Neuronal stem cell (in vitro differentiated cells): ENCODE results near the gene SLC25A22.
A peak's percentile ranks its signal among the peaks of the same experiment; 100 is the strongest.

Experiments used
- DNase-seq: peaks from one replicate; pipeline ENCODE4 v3.0.0-alpha.2; 2013; ENCODE audit warnings: low spot score
- H2AFZ ChIP-seq: one replicate; pipeline ENCODE4 v1.6.1; 2013; ENCODE audit warnings: mild to moderate bottlenecking, low read length, inconsistent platforms
- H2AK5ac ChIP-seq: 2 replicates; pipeline ENCODE4 v1.6.1; 2013; ENCODE audit warnings: low read depth, mild to moderate bottlenecking, inconsistent platforms, low read length, moderate library complexity, mixed read lengths
- H2BK120ac ChIP-seq: 2 replicates; pipeline ENCODE4 v1.6.1; 2013; ENCODE audit warnings: low read depth, mild to moderate bottlenecking, inconsistent platforms, low read length, moderate library complexity, mixed read lengths
- H2BK12ac ChIP-seq: one replicate; pipeline ENCODE4 v1.6.1; 2013; ENCODE audit warnings: low read length, inconsistent platforms
- H2BK15ac ChIP-seq: 2 replicates; pipeline ENCODE4 v1.6.1; 2013; ENCODE audit warnings: mild to moderate bottlenecking, low read length, inconsistent platforms, mixed read lengths
- H2BK5ac ChIP-seq: one replicate; pipeline ENCODE4 v1.6.1; 2013; ENCODE audit warnings: inconsistent platforms, mild to moderate bottlenecking, low read length, moderate library complexity
- H3K14ac ChIP-seq: one replicate; pipeline ENCODE4 v1.6.1; 2013; ENCODE audit warnings: low read length, inconsistent platforms
- H3K18ac ChIP-seq: 2 replicates; pipeline ENCODE4 v1.6.1; 2013; ENCODE audit warnings: low read length, inconsistent platforms
- H3K23ac ChIP-seq: 2 replicates; pipeline ENCODE4 v1.6.1; 2013; ENCODE audit warnings: low read depth, mild to moderate bottlenecking, mixed read lengths, low read length, inconsistent platforms; ENCODE audit not compliant: poor library complexity
- H3K27ac ChIP-seq: replicated peaks from 3 replicates; pipeline ENCODE4 v1.5.1; 2013; ENCODE audit warnings: low read length, inconsistent platforms
- H3K27me3 ChIP-seq, 3 experiments: 2 replicates each; pipeline ENCODE4 v1.6.1; 2013; ENCODE audit warnings: low read length in 3 of 3, mild to moderate bottlenecking in 2 of 3, inconsistent platforms in 1 of 3, low read depth in 1 of 3, mixed read lengths in 1 of 3, moderate library complexity in 1 of 3; ENCODE audit not compliant: control insufficient read depth in 3 of 3, insufficient read depth in 3 of 3
- H3K36me3 ChIP-seq, 2 donors: replicated peaks in 1 of 2; 2 replicates each; pipeline ENCODE4 v1.6.1; 2013; ENCODE audit warnings: low read length in 2 of 2; ENCODE audit not compliant: control insufficient read depth in 2 of 2, insufficient read depth in 2 of 2
- H3K4ac ChIP-seq: 2 replicates; pipeline ENCODE4 v1.6.1; 2013; ENCODE audit warnings: inconsistent platforms, mild to moderate bottlenecking, low read length, moderate library complexity
- H3K4me1 ChIP-seq, 2 donors: 1 replicate in 1 of 2; 2 replicates in 1 of 2; pipeline ENCODE4 v1.6.1; 2013; ENCODE audit warnings: low read length in 2 of 2, low read depth in 1 of 2; ENCODE audit not compliant: control insufficient read depth in 2 of 2, insufficient read depth in 1 of 2
- H3K4me2 ChIP-seq: one replicate; pipeline ENCODE4 v1.6.1; 2013; ENCODE audit warnings: mild to moderate bottlenecking, low read length, inconsistent platforms; ENCODE audit not compliant: insufficient read depth, poor library complexity, severe bottlenecking
- H3K4me3 ChIP-seq, 2 donors: 2 replicates each; pipeline ENCODE4 v1.5.1; 2013; ENCODE audit warnings: low read length in 2 of 2, mild to moderate bottlenecking in 2 of 2, inconsistent platforms in 1 of 2, moderate library complexity in 1 of 2
- H3K79me1 ChIP-seq: one replicate; pipeline ENCODE4 v1.6.1; 2013; ENCODE audit warnings: low read depth, mild to moderate bottlenecking, inconsistent platforms, low read length, moderate library complexity
- H3K9ac ChIP-seq: one replicate; pipeline ENCODE4 v1.6.1; 2013; ENCODE audit warnings: mild to moderate bottlenecking, low read depth, low read length, inconsistent platforms; ENCODE audit not compliant: poor library complexity
- H3K9me3 ChIP-seq, 2 donors: replicated peaks in 1 of 2; 2 replicates each; pipeline versions ENCODE3 to v1.6.1; 2013; ENCODE audit warnings: low read length in 2 of 2, mild to moderate bottlenecking in 2 of 2, inconsistent platforms in 1 of 2, low read depth in 1 of 2, mixed read lengths in 1 of 2, moderate library complexity in 1 of 2; ENCODE audit not compliant: control insufficient read depth in 2 of 2, insufficient read depth in 1 of 2
- H4K8ac ChIP-seq: one replicate; pipeline ENCODE4 v1.6.1; 2013; ENCODE audit warnings: low read depth, mild to moderate bottlenecking, inconsistent platforms, low read length, moderate library complexity
- H4K91ac ChIP-seq: one replicate; pipeline ENCODE4 v1.6.1; 2013; ENCODE audit warnings: low read length, low read depth, mild to moderate bottlenecking, inconsistent platforms; ENCODE audit not compliant: poor library complexity
- WGBS, 2 donors: extraction: QIAGEN DNeasy Blood & Tissue Kit; methylation state at CpG; one replicate each; pipeline ENCODE4 v1.1.7; 2013; ENCODE audit warnings: missing lambda C conversion rate in 2 of 2, mixed read lengths in 1 of 2; ENCODE audit not compliant: insufficient read length in 2 of 2, insufficient replicate concordance in 1 of 2; ENCODE audit errors: extremely low coverage in 2 of 2; 5-methylcytosine and 5-hydroxymethylcytosine counted together

Gene SLC25A22

DNA sequence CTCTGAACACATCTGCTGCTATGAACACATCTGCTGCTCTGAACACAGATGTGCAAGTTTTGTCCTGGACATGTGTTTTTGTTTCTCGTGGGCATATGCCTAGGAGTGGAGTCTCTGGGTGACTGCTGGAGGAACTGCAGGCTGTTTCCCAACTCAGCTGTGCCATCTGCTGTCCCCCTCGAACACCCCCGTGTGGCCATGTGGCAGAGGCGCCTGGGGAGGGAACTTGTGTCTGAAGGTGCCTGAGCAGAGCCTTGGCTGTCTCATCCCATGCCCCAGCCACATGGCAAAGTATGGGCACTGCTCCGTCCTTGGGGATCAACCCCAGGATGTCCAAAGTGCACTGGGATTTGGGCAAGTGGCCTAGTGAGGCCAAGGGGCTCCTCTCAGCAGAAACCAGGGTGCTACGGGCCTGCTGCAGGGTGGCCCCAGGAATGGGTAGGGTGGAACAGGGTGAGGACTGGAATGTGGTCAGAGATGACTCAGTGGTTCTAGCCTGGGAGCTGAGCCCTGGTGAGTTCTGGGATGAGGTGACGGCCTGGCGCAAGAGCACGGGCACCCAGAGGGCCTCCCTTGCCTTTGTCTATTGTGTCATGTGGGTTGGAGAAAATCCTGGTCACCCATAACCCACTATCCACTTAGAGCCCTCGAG is 35.5 kb downstream of the SLC25A22 start:
- WGBS, 2 donors: no CpG with 5 or more reads among the region's 10 CpGs
- H3K27ac ChIP-seq: no peak overlapping the region

DNA sequence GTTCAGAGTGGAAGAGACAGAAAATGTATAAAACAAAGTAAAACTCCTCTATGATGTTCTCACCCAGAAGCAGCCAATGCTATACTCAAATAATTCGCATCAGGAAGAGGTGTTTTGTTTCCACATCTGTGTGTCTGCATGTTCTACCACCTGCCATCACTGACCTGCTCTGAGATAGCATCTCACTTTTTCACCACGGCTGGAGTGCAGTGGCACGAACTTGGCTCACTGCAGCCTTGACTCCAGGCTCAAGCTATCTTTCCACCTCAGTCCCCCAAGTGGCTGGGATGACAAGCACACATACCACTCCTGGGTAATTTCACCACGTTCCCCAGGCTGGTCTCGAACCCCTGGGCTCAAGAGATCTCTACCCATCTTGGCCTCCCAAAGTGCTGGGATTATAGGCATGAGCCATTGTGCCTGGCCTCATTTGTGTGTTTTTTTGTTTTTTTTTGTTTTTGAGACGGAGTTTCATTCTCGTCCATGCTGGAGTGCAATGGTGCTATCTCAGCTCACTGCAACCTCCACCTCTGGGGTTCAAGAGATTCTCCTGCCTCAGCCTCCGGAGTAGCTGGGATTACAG is 36.5 kb downstream of the SLC25A22 start:
- no CpG with 5 or more reads among the region's 8 CpGs for WGBS, 2 donors
- H3K27ac ChIP-seq: no peak overlapping the region

More for the DNA sequence above, 35.5 kb downstream of the SLC25A22 start:
- Histone ChIP-seq H3K9ac (peak overlapping the region; percentile 24), H2AK5ac (no peak overlapping the region), H3K36me3 (peaks cover 42 to 87% of the 10 kb centered on the region in 2 donors), H3K79me1 (peaks cover 2% of the 10 kb centered on the region), H3K23ac (no peak overlapping the region), H3K27me3 (no peaks in the 10 kb centered on the region), H2BK5ac (no peak overlapping the region), H3K4me3 (no peak overlapping the region), H2BK15ac (no peak overlapping the region), H4K8ac (no peak overlapping the region), H3K18ac (no peak overlapping the region), H2BK120ac (no peak overlapping the region), H3K4me1 (no peaks in the 10 kb centered on the region), H2BK12ac (no peak overlapping the region), H3K9me3 (no peaks in the 10 kb centered on the region), H3K4ac (no peak overlapping the region), H2AFZ (no peak overlapping the region), H3K4me2 (no peak overlapping the region), H3K14ac (no peak overlapping the region), H4K91ac (no peak overlapping the region)
- no peak for DNase-seq

DNA sequence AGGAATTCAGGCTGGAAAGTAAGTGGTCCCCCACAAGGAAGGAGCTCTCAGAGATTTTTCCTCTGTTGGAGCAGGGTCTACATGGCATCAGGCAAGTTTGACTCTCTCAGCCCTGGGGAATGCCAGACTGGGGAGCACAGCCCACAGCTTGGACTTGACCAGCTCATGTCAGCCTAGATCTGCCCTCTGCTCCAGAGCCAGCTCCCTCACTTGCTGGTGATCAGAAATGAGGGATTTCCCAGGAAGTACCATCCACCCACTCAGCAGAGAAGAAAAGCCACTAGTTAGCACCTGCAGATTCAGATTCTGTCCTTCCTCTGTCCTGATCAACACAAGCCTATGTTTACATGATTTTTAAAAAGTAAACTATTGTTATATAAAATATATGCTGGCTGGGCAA is 37.8 kb downstream of the SLC25A22 start:
- Histone ChIP-seq H3K23ac (no peak overlapping the region), H2BK5ac (no peak overlapping the region), H4K91ac (no peak overlapping the region), H3K4ac (no peak overlapping the region), H2BK15ac (no peak overlapping the region), H2BK120ac (no peak overlapping the region), H3K36me3 (peaks cover 45 to 87% of the 10 kb centered on the region in 2 donors), H3K18ac (no peak overlapping the region), H3K9ac (no peak overlapping the region), H3K9me3 (no peaks in the 10 kb centered on the region), H2AK5ac (no peak overlapping the region), H4K8ac (no peak overlapping the region), H3K4me1 (no peaks in the 10 kb centered on the region), H2AFZ (no peak overlapping the region), H3K79me1 (peaks cover 4% of the 10 kb centered on the region), H3K27ac (no peak overlapping the region), H3K4me2 (no peak overlapping the region), H3K14ac (no peak overlapping the region), H3K27me3 (no peaks in the 10 kb centered on the region), H3K4me3 (no peak overlapping the region), H2BK12ac (no peak overlapping the region)
- no peak for DNase-seq

More for the DNA sequence above, 36.5 kb downstream of the SLC25A22 start:
- Histone ChIP-seq H3K4ac (no peak overlapping the region), H2BK12ac (no peak overlapping the region), H3K36me3 (peaks cover 44 to 87% of the 10 kb centered on the region in 2 donors), H3K18ac (no peak overlapping the region), H3K79me1 (peaks cover 2% of the 10 kb centered on the region), H3K23ac (no peak overlapping the region), H2BK5ac (no peak overlapping the region), H3K27me3 (no peaks in the 10 kb centered on the region), H3K4me2 (no peak overlapping the region), H3K14ac (no peak overlapping the region), H3K4me3 (peak overlapping the region in 1 of 2 donors; percentile 61), H3K9ac (no peak overlapping the region), H3K4me1 (no peaks in the 10 kb centered on the region), H4K91ac (no peak overlapping the region), H2BK120ac (no peak overlapping the region), H4K8ac (no peak overlapping the region), H2AK5ac (no peak overlapping the region), H2AFZ (no peak overlapping the region), H2BK15ac (no peak overlapping the region), H3K9me3 (no peaks in the 10 kb centered on the region)
- DNase-seq: no peak

GRCh38 chr11:749731-750130 is 48.4 kb downstream of the SLC25A22 start:
- Histone ChIP-seq H3K4me1 (peaks cover 10 to 13% of the 10 kb centered on the region in 2 donors), H2BK15ac (no peak overlapping the region), H4K91ac (no peak overlapping the region), H3K18ac (no peak overlapping the region), H3K4me3 (no peak overlapping the region), H2AK5ac (no peak overlapping the region), H3K9ac (peak overlapping the region; percentile 53), H3K79me1 (peaks cover 9% of the 10 kb centered on the region), H3K27me3 (peaks cover 0 to 2% (median 0%) of the 10 kb centered on the region in 3 experiments), H3K4ac (no peak overlapping the region), H3K14ac (no peak overlapping the region), H2AFZ (no peak overlapping the region), H3K23ac (no peak overlapping the region), H3K36me3 (peaks cover 0 to 3% of the 10 kb centered on the region in 2 donors), H2BK12ac (no peak overlapping the region), H3K4me2 (no peak overlapping the region), H2BK5ac (no peak overlapping the region), H3K9me3 (peaks cover 0 to 1% of the 10 kb centered on the region in 2 donors), H3K27ac (no peak overlapping the region), H4K8ac (peak overlapping the region; percentile 7), H2BK120ac (no peak overlapping the region)
- DNase-seq: no peak
- WGBS, 2 donors: no CpG with 5 or more reads among the region's 2 CpGs
